ENCODE data around the gene RNF186.

GRCh38 chr1:19817160-19817559, 2.1 kb upstream of the RNF186 start:
- no peak for TF ChIP-seq CTCF (optimal IDR thresholded peaks at IDR 0.05 in 1 of 3, IDR thresholded peaks at IDR 0.05 in 1 of 3, conservative IDR thresholded peaks at IDR 0.05 in 1 of 3; ENCODE audit: extremely low read depth in 1 of 3, insufficient read depth in 2 of 3, low read length in 3 of 3)
- no peak for TF ChIP-seq EZH2 (IDR thresholded peaks at IDR 0.05; ENCODE audit: low read length)
